GM12891 (cell line): Measurements from ENCODE around the gene FMNL1.

Source experiments
- POLR2A ChIP-seq: IDR thresholded peaks from 2 replicates; pipeline ENCODE4 v1.6.1; 2011; ENCODE audit warnings: low read depth, low read length, control low read depth
- POLR2AphosphoS5 ChIP-seq: IDR thresholded peaks from 2 replicates; pipeline ENCODE4 v1.6.1; 2011; ENCODE audit warnings: low read depth, low read length, control low read depth
- POU2F2 ChIP-seq: IDR thresholded peaks from 2 replicates; pipeline ENCODE4 v1.6.1; 2011; ENCODE audit warnings: low read depth, mild to moderate bottlenecking, control low read depth, low read length, moderate library complexity
- SPI1 ChIP-seq: IDR thresholded peaks from 2 replicates; pipeline ENCODE4 v1.6.1; 2011; ENCODE audit warnings: low read depth, low read length, control low read depth
- TAF1 ChIP-seq: IDR thresholded peaks from 2 replicates; pipeline ENCODE4 v1.6.1; 2011; ENCODE audit warnings: low read depth, low read length, control low read depth

- TF ChIP-seq POLR2A: no peak
- no peak for TF ChIP-seq TAF1
- TF ChIP-seq POLR2AphosphoS5: no peak
- no peak for TF ChIP-seq SPI1
- TF ChIP-seq POU2F2: no peak
These were observed 19.2 kb downstream of the FMNL1 start for GRCh38 chr17:45240905-45241327.
